HUES64 (cell line): ENCODE results near the gene BOC.

Source experiments
- H3K27ac ChIP-seq: 2 replicates; pipeline ENCODE4 v1.7.0; 2013; ENCODE audit warnings: low read depth, low read length, inconsistent platforms
- H3K27me3 ChIP-seq: 2 replicates; pipeline ENCODE4 v1.6.1; 2013; ENCODE audit warnings: mild to moderate bottlenecking, low read length; ENCODE audit not compliant: insufficient read depth
- H3K36me3 ChIP-seq: 2 replicates; pipeline ENCODE4 v1.6.1; 2013; ENCODE audit warnings: mild to moderate bottlenecking, low read length; ENCODE audit not compliant: insufficient read depth
- H3K4me1 ChIP-seq: 2 replicates; pipeline ENCODE4 v1.6.1; 2013; ENCODE audit warnings: mild to moderate bottlenecking, low read length, moderate library complexity; ENCODE audit not compliant: insufficient read depth
- H3K4me3 ChIP-seq: 2 replicates; pipeline ENCODE4 v1.5.1; 2013; ENCODE audit warnings: mild to moderate bottlenecking, low read length, moderate library complexity
- H3K9ac ChIP-seq: 2 replicates; pipeline ENCODE4 v1.6.1; 2013; ENCODE audit warnings: mild to moderate bottlenecking, low read depth, low read length
- H3K9me3 ChIP-seq: 2 replicates; pipeline ENCODE4 v1.6.1; 2013; ENCODE audit warnings: low read depth, low read length; ENCODE audit not compliant: insufficient read depth
- WGBS: fragments of 150-250, 120-280 bp; methylation state at CpG from one replicate; pipeline ENCODE4 v1.1.7; 2013; ENCODE audit warnings: missing lambda C conversion rate; 5-methylcytosine and 5-hydroxymethylcytosine counted together

Gene BOC

DNA sequence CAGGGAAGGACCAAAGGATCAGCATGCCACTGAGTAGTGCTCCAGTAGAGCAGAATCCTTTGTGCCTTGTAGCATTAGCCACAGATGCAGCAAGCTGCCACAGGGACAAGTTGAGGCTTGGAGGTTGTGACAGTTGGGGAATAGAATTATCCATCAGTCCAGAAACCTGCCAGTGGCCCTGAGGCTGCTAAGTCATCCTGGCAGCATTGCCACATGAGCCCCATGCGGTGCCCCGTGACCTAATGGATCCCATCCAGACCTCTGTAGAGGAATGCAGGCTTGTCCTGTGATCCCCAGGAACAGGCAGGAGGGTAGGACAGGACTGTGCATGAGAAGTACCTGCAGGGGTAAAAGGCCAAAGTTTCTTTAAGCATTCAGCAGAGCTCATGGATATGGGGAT lies 51.7 kb downstream of the BOC start:
- Histone ChIP-seq H3K4me1 (peaks cover 38% of the 10 kb centered on the region), H3K27ac (no peak overlapping the region), H3K9me3 (no peaks in the 10 kb centered on the region), H3K27me3 (no peaks in the 10 kb centered on the region), H3K4me3 (no peak overlapping the region), H3K36me3 (no peaks in the 10 kb centered on the region), H3K9ac (no peak overlapping the region)
- 97% methylated on average over 2 of the region's 2 CpGs for WGBS

DNA sequence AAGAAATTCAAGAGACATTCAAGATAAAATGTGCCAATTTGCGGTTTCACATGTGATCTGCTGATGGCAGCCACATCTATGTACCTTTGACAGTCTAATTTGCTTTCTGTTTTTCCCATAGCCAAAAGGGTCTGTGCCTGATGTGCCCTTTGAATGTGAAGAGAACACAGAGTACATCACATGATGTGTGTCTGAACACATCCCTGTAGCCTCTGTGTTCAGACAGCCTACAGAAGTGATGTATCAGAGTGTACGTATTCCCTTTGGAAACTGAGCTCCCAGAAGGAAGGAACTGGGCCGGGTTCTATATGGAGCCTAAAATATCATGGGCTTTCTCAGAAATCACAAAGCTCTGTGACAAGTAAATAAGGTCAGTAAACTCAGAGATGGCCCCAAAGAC lies 52.4 kb downstream of the BOC start:
- 87% methylated on average over 3 of the region's 3 CpGs for WGBS
- H3K9ac ChIP-seq: no peak overlapping the region
- no peaks in the 10 kb centered on the region for H3K36me3 ChIP-seq
- H3K27ac ChIP-seq: peak overlapping the region; percentile 57; the same call in 1 of the 2 replicates
- peaks cover 38% of the 10 kb centered on the region for H3K4me1 ChIP-seq
- no peaks in the 10 kb centered on the region for H3K27me3 ChIP-seq
- H3K4me3 ChIP-seq: no peak overlapping the region
- H3K9me3 ChIP-seq: no peaks in the 10 kb centered on the region

- H3K9me3 ChIP-seq: no peaks in the 10 kb centered on the region
- H3K27ac ChIP-seq: peak overlapping the region; percentile 79; the same call in 1 of the 2 replicates
- WGBS: 39% methylated on average over 10 of the region's 10 CpGs
- peak overlapping the region; percentile 57 for H3K9ac ChIP-seq
- H3K4me3 ChIP-seq: no peak overlapping the region
- H3K36me3 ChIP-seq: no peaks in the 10 kb centered on the region; the same call in 1 of the 2 replicates
- H3K4me1 ChIP-seq: peaks cover 38% of the 10 kb centered on the region
- no peaks in the 10 kb centered on the region for H3K27me3 ChIP-seq
Measured at GRCh38 chr3:113264283-113265131, 53.1 kb downstream of the BOC start.

DNA sequence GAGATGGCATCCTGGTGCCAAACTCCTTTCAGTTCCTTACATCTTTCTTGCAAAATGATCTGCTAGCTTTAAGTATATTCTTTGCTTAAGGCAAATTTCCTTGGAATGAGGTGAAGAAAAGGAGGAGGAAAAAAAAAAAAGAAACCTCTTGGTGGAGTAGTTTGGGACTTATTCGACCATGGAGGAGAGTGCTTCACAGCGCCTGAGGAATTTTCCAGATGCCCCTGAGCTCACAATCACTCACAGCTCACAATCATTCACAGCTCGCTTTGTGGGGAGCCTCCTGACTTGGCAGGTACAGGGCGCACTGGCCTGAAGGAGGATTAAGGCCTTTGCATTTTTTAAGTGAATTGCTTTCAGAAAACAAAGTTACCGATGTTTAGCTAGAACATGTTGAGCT lies 53.9 kb downstream of the BOC start:
- H3K27ac ChIP-seq: peak overlapping the region; percentile 79; the same call in 1 of the 2 replicates
- WGBS: 60% methylated on average over 4 of the region's 5 CpGs

DNA sequence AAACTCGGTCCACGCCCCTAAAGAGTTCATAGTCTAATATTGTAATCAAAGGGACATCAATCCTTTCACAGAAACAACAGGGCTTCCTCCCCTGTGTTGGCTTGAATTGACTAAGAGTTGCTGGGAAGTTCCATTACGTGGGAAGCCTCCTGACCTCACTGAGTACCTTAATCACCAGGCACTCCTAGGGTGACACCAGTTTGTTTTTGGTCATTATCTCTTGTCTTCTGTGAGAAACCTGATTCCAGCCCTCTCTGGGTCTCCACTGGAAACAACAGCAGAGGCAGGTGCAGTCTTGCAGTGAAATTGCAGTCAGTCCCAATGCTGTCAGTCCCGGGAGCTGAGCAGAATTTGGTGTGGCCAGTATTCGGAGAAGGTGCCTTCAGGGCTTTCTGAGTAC lies 55.4 kb downstream of the BOC start:
- H3K4me1 ChIP-seq: peaks cover 38% of the 10 kb centered on the region
- no peak overlapping the region for H3K9ac ChIP-seq
- H3K27ac ChIP-seq: no peak overlapping the region
- H3K27me3 ChIP-seq: no peaks in the 10 kb centered on the region
- no peaks in the 10 kb centered on the region; the same call in 1 of the 2 replicates for H3K36me3 ChIP-seq
- H3K9me3 ChIP-seq: no peaks in the 10 kb centered on the region
- 90% methylated on average over 5 of the region's 5 CpGs for WGBS
- H3K4me3 ChIP-seq: no peak overlapping the region

More for the DNA sequence above, 53.9 kb downstream of the BOC start:
- Histone ChIP-seq H3K36me3 (no peaks in the 10 kb centered on the region; the same call in 1 of the 2 replicates), H3K4me1 (peaks cover 38% of the 10 kb centered on the region), H3K4me3 (no peak overlapping the region), H3K9ac (peak overlapping the region; percentile 57), H3K27me3 (no peaks in the 10 kb centered on the region), H3K9me3 (no peaks in the 10 kb centered on the region)

DNA sequence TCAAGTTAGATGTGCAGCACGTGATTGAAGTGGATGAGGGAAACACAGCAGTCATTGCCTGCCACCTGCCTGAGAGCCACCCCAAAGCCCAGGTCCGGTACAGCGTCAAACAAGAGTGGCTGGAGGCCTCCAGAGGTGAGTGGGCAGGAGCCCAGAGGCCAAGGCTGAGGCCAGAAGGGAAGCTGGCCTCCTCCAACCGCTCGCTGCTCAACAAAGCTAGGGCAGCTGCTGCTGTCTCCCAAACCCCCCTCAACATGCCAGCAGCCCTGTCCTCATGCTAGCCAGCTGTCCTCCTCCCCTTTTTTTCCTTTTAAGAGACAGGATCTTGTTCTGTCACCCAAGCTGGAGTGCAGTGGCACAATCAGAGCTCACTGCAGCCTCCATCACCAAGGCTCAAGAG lies 57.0 kb downstream of the BOC start:
- H3K36me3 ChIP-seq: peaks cover 7% of the 10 kb centered on the region; the same call in 1 of the 2 replicates
- no peaks in the 10 kb centered on the region for H3K9me3 ChIP-seq
- no peak overlapping the region for H3K4me3 ChIP-seq
- 96% methylated on average over 5 of the region's 5 CpGs for WGBS
- no peak overlapping the region for H3K9ac ChIP-seq
- H3K27me3 ChIP-seq: no peaks in the 10 kb centered on the region
- no peak overlapping the region for H3K27ac ChIP-seq
- H3K4me1 ChIP-seq: peaks cover 31% of the 10 kb centered on the region

DNA sequence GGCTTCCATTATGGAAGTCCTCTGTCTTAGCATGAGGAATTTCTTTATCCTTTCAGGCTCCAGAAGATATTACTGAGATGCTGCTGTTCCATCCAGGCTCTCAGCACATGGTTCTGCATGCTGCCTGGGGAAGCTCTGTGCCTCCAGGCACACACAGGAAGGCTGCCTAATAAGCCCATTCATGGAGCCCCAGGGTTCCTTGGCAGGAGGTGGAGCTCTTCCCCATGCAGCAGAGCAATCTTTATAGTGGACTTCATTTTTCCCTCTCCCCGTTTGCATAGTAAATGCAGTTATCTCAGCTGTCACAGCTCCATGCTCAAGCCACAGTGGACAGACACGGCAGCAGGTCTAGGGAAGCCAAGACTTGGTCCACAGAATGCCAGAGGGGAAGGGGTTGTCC lies 57.6 kb downstream of the BOC start:
- 61% methylated on average over 2 of the region's 2 CpGs for WGBS
- peaks cover 25% of the 10 kb centered on the region for H3K4me1 ChIP-seq
- H3K36me3 ChIP-seq: peaks cover 7% of the 10 kb centered on the region; the same call in 1 of the 2 replicates
- no peak overlapping the region for H3K27ac ChIP-seq
- H3K9ac ChIP-seq: no peak overlapping the region
- no peaks in the 10 kb centered on the region for H3K9me3 ChIP-seq
- H3K4me3 ChIP-seq: no peak overlapping the region
- H3K27me3 ChIP-seq: no peaks in the 10 kb centered on the region

GRCh38 chr3:113269661-113270060 lies 58.3 kb downstream of the BOC start:
- Histone ChIP-seq H3K36me3 (peaks cover 7% of the 10 kb centered on the region; the same call in 1 of the 2 replicates), H3K9ac (no peak overlapping the region), H3K4me3 (no peak overlapping the region), H3K27ac (no peak overlapping the region), H3K9me3 (no peaks in the 10 kb centered on the region), H3K27me3 (no peaks in the 10 kb centered on the region), H3K4me1 (peaks cover 18% of the 10 kb centered on the region)
- WGBS: 88% methylated on average over 3 of the region's 3 CpGs

DNA sequence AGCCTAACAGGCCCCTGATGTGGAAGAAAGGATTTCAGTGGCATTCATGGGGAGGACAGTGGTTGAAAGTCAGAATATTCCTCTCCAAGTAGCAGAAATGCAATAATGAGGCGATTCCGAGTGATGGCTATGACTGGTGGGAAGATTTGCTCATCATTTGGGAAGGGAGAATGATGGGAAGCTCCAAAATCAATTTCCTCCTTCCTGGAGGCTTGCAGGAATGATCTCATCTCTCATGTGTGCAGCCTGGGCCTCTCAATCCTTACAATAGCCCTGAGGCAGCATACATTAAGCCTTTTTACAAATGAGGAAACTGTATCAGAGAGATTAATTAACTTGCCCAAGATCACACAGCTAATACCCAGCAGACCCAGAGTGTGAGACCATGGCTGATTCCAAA lies 58.7 kb downstream of the BOC start:
- WGBS: 97% methylated on average over 2 of the region's 2 CpGs
- peaks cover 7% of the 10 kb centered on the region; the same call in 1 of the 2 replicates for H3K36me3 ChIP-seq
- peaks cover 15% of the 10 kb centered on the region for H3K4me1 ChIP-seq
- no peak overlapping the region for H3K27ac ChIP-seq
- H3K9ac ChIP-seq: no peak overlapping the region
- no peaks in the 10 kb centered on the region for H3K27me3 ChIP-seq
- no peaks in the 10 kb centered on the region for H3K9me3 ChIP-seq
- no peak overlapping the region for H3K4me3 ChIP-seq

DNA sequence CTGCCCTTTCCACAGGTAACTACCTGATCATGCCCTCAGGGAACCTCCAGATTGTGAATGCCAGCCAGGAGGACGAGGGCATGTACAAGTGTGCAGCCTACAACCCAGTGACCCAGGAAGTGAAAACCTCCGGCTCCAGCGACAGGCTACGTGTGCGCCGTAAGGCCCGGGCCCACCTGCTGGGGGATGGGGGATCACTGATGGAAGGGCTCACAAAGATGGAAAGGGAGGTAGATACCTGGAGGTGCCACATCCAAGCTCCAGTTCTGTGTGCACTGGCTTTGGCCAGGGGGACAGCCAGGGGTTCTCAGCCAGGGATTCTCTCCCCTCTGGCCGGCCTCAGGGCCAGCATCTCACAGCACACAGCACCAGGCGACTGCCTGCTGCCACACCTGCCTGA lies 59.4 kb downstream of the BOC start:
- no peaks in the 10 kb centered on the region for H3K27me3 ChIP-seq
- H3K36me3 ChIP-seq: peaks cover 7% of the 10 kb centered on the region; the same call in 1 of the 2 replicates
- H3K27ac ChIP-seq: no peak overlapping the region
- H3K9me3 ChIP-seq: no peaks in the 10 kb centered on the region
- no peak overlapping the region for H3K4me3 ChIP-seq
- WGBS: 88% methylated on average over 9 of the region's 9 CpGs
- H3K9ac ChIP-seq: no peak overlapping the region
- peaks cover 15% of the 10 kb centered on the region for H3K4me1 ChIP-seq

DNA sequence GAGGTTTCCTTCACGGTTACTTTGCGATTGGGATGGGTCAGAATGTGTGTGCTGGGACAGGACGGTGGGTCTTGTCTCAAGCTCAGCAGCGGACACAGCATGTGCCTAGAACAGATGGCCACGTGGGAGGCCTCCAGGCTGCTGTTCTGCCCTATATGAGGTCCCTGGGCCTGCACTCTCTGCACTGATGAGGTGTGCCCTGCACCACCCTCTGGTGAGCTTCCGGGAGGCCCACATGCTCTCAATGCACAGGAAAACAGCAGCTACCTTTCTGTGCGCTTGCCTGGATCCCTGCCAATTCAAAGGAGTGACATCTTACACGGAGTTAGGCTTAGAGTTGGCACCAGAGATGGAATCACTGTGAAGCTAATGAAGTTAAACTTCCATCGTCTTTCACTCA lies 59.8 kb downstream of the BOC start:
- Histone ChIP-seq H3K27ac (no peak overlapping the region), H3K4me1 (peaks cover 10% of the 10 kb centered on the region; the same call in 1 of the 2 replicates), H3K36me3 (peaks cover 7% of the 10 kb centered on the region; the same call in 1 of the 2 replicates), H3K4me3 (no peak overlapping the region), H3K9me3 (no peaks in the 10 kb centered on the region), H3K9ac (no peak overlapping the region), H3K27me3 (no peaks in the 10 kb centered on the region)
- 88% methylated on average over 9 of the region's 9 CpGs for WGBS
